SK-N-SH (cell line): Measurements from ENCODE around the gene PARD3. TPM values are rescaled to one million over a fixed set of nuclear protein-coding genes. Genes with fewer than 3 reads are reported as not detected.

ENCODE experiments used
- CTCF ChIA-PET: fragments of 300-600, 350-600 bp; formaldehyde crosslinking; extraction: SDS; loops from one replicate; lab custom pipeline; 2021; lab: Yijun Ruan, JAX
- POLR2A ChIA-PET: fragments of 350-600 bp; sonication (Branson Sonifier 250); formaldehyde crosslinking; extraction: SDS; loops from one replicate; lab custom pipeline; 2020; ENCODE audit warnings: antibody characterized with exemption, inconsistent platforms; lab: Yijun Ruan, JAX
- DNase-seq: peaks from one replicate; pipeline ENCODE4 v3.0.0; 2012
- H2AFZ ChIP-seq: fragments of 200-600 bp; sonication (generic); 2 replicates; pipeline ENCODE4 v1.8.1; 2016; ENCODE audit warnings: antibody characterized with exemption, mild to moderate bottlenecking, low read depth
- H3F3A ChIP-seq: fragments of 200-600 bp; sonication (generic); replicated peaks from 2 replicates; pipeline ENCODE3; 2016; ENCODE audit warnings: antibody characterized with exemption, mild to moderate bottlenecking; ENCODE audit not compliant: insufficient read depth
- H3K27ac ChIP-seq, 2 experiments: fragments of 200-500 bp in 1 of 2; fragments of 200-600 bp in 1 of 2; sonication (Bioruptor generic) in 1 of 2; sonication (generic), shearing (Covaris generic) in 1 of 2; 2 replicates each; pipeline versions ENCODE4 v1.5.1 to v1.6.1; 2014 to 2016; ENCODE audit warnings: low read depth in 2 of 2, inconsistent platforms in 1 of 2, low read length in 1 of 2, mild to moderate bottlenecking in 1 of 2, mixed read lengths in 1 of 2
- H3K27me3 ChIP-seq: fragments of 200-600 bp; sonication (generic), shearing (Covaris generic); 2 replicates; pipeline ENCODE4 v1.6.1; 2016; ENCODE audit warnings: mixed run types; ENCODE audit not compliant: insufficient read depth
- H3K36me3 ChIP-seq, 2 experiments: fragments of 200-500 bp in 1 of 2; fragments of 200-600 bp in 1 of 2; sonication (Bioruptor generic) in 1 of 2; sonication (generic) in 1 of 2; replicated peaks in 1 of 2; 2 replicates each; pipeline versions ENCODE3 to v1.5.1; 2014 to 2016; ENCODE audit warnings: low read length in 1 of 2, mild to moderate bottlenecking in 1 of 2; ENCODE audit not compliant: insufficient read depth in 2 of 2, control insufficient read depth in 1 of 2
- H3K4me1 ChIP-seq, 2 experiments: fragments of 200-500 bp in 1 of 2; fragments of 200-600 bp in 1 of 2; sonication (Bioruptor generic) in 1 of 2; sonication (generic), shearing (Covaris generic) in 1 of 2; 2 replicates each; pipeline versions ENCODE4 v1.5.1 to v1.6.1; 2014 to 2016; ENCODE audit warnings: low read depth in 1 of 2, low read length in 1 of 2, mixed run types in 1 of 2; ENCODE audit not compliant: insufficient read depth in 2 of 2, control insufficient read depth in 1 of 2
- H3K4me2 ChIP-seq: fragments of 200-600 bp; sonication (generic), shearing (Covaris generic); 2 replicates; pipeline ENCODE4 v1.6.1; 2017; ENCODE audit warnings: mixed run types
- H3K4me3 ChIP-seq, 2 experiments: fragments of 200-500 bp in 1 of 2; fragments of 200-600 bp in 1 of 2; sonication (Bioruptor generic) in 1 of 2; sonication (generic), shearing (Covaris generic) in 1 of 2; 2 replicates each; pipeline versions ENCODE4 v1.5.1 to v1.8.1; 2014 to 2016; ENCODE audit warnings: low read depth in 2 of 2, inconsistent platforms in 1 of 2, low read length in 1 of 2, mild to moderate bottlenecking in 1 of 2, mixed read lengths in 1 of 2, moderate library complexity in 1 of 2
- H3K79me2 ChIP-seq: fragments of 200-600 bp; sonication (generic); 2 replicates; pipeline ENCODE4 v1.8.1; 2017; ENCODE audit warnings: mild to moderate bottlenecking; ENCODE audit not compliant: insufficient read depth
- H3K9ac ChIP-seq: fragments of 200-600 bp; sonication (generic); 2 replicates; pipeline ENCODE4 v1.6.1; 2017; ENCODE audit warnings: mixed run types
- H3K9me2 ChIP-seq: fragments of 200-600 bp; sonication (generic); 2 replicates; pipeline ENCODE4 v1.6.1; 2017; ENCODE audit warnings: mixed run types
- H3K9me3 ChIP-seq: fragments of 200-600 bp; sonication (generic); 2 replicates; pipeline ENCODE4 v1.6.1; 2017; ENCODE audit warnings: mixed run types, mild to moderate bottlenecking, moderate library complexity
- H4K20me1 ChIP-seq: fragments of 200-600 bp; sonication (generic); 2 replicates; pipeline ENCODE4 v1.6.1; 2017; ENCODE audit warnings: mild to moderate bottlenecking, mixed run types; ENCODE audit not compliant: insufficient read depth
- ELF1 ChIP-seq: IDR thresholded peaks from 2 replicates; pipeline ENCODE4 v1.4.0; 2012
- EZH2phosphoT487 ChIP-seq: fragments of 200-600 bp; sonication (generic); IDR thresholded peaks from 2 replicates; pipeline ENCODE4 v1.6.1; 2017; ENCODE audit warnings: low read depth, mixed run types, mild to moderate bottlenecking, antibody characterized with exemption, moderate library complexity, borderline replicate concordance
- FOXJ3 ChIP-seq: sonication (generic); formaldehyde crosslinking; IDR thresholded peaks from 2 replicates; pipeline ENCODE4 v1.5.1; 2020; ENCODE audit warnings: mild to moderate bottlenecking, missing genetic modification reagents
- FOXM1 ChIP-seq: IDR thresholded peaks from 2 replicates; pipeline ENCODE4 v1.4.0; 2012; ENCODE audit warnings: low read depth, mild to moderate bottlenecking
- GABPA ChIP-seq: IDR thresholded peaks from 2 replicates; pipeline ENCODE4 v1.4.0; 2012; ENCODE audit warnings: low read depth, mild to moderate bottlenecking
- GATA2 ChIP-seq: sonication (generic); formaldehyde crosslinking; IDR thresholded peaks from 2 replicates; pipeline ENCODE4 v1.5.0; 2020; ENCODE audit warnings: mild to moderate bottlenecking, missing genetic modification reagents
- JUND ChIP-seq: IDR thresholded peaks from 2 replicates; pipeline ENCODE4 v1.4.0; 2012
- MEF2A ChIP-seq: IDR thresholded peaks from 2 replicates; pipeline ENCODE4 v1.4.0; 2012; ENCODE audit warnings: low read depth, borderline replicate concordance
- MXI1 ChIP-seq: IDR thresholded peaks from 2 replicates; pipeline ENCODE4 v1.6.1; 2012; ENCODE audit warnings: mild to moderate bottlenecking, low read depth, low read length, improper control_type of control experiment
- POLR2AphosphoS5 ChIP-seq: IDR thresholded peaks from 2 replicates; pipeline ENCODE4 v1.6.1; 2012; ENCODE audit warnings: low read depth, low read length
- RCOR1 ChIP-seq: fragments of 150-350 bp; IDR thresholded peaks from 2 replicates; pipeline ENCODE4 v1.6.1; 2017; ENCODE audit warnings: antibody characterized with exemption, low read length
- REST ChIP-seq: IDR thresholded peaks from 2 replicates; pipeline ENCODE4 v1.6.1; 2012; ENCODE audit warnings: mild to moderate bottlenecking, low read depth, low read length, moderate library complexity
- RFX5 ChIP-seq: IDR thresholded peaks from 2 replicates; pipeline ENCODE4 v1.6.1; 2012; ENCODE audit warnings: mild to moderate bottlenecking, improper control_type of control experiment, low read length
- SMC3 ChIP-seq: IDR thresholded peaks from 2 replicates; pipeline ENCODE4 v1.6.1; 2012; ENCODE audit warnings: low read depth, low read length, improper control_type of control experiment
- TEAD4 ChIP-seq: IDR thresholded peaks from 2 replicates; pipeline ENCODE4 v1.4.0; 2012; ENCODE audit warnings: mild to moderate bottlenecking, borderline replicate concordance; ENCODE audit not compliant: insufficient read depth
- USF1 ChIP-seq: IDR thresholded peaks from 2 replicates; pipeline ENCODE4 v1.4.0; 2012; ENCODE audit warnings: low read depth, borderline replicate concordance
- ZBTB33 ChIP-seq: IDR thresholded peaks from 2 replicates; pipeline ENCODE4 v1.4.0; 2012; ENCODE audit warnings: low read depth, borderline replicate concordance
- WGBS: methylation state at CpG from one replicate; pipeline ENCODE4 v1.1.6; 2017; ENCODE audit warnings: low lambda C conversion rate; 5-methylcytosine and 5-hydroxymethylcytosine counted together
- polyA plus RNA-seq, 3 experiments: library from polyadenylated mRNA; depleted of rRNA; stranded (reverse); fragments of >200 nt; gene quantifications; 2 replicates each; pipeline ENCODE4 v1.2.3, GENCODE V29; 2012

The PARD3 gene
- polyA plus RNA-seq, 1 of the 3 experiments (the other 2 are of a cell fraction): 29.4 TPM

GRCh38 chr10:34826857-34827766 is 12.0 kb upstream of the PARD3 start:
- Histone ChIP-seq H3K36me3 (no peaks in the 10 kb centered on the region), H2AFZ (no peak overlapping the region), H3K79me2 (no peaks in the 10 kb centered on the region), H3K9me3 (no peaks in the 10 kb centered on the region), H3K4me1 (no peaks in the 10 kb centered on the region), H3F3A (no peaks in the 10 kb centered on the region), H3K27me3 (no peaks in the 10 kb centered on the region), H3K27ac (no peak overlapping the region), H4K20me1 (no peaks in the 10 kb centered on the region), H3K4me2 (no peak overlapping the region), H3K4me3 (no peak overlapping the region), H3K9ac (no peak overlapping the region), H3K9me2 (no peaks in the 10 kb centered on the region)
- TF ChIP-seq TEAD4 (no peak), MEF2A (no peak), FOXM1 (no peak), SMC3 (no peak), ELF1 (no peak), GABPA (no peak), USF1 (no peak), RFX5 (no peak), FOXJ3 (CRISPR knock-in tag) (no peak), ZBTB33 (no peak), MXI1 (no peak), JUND (no peak), EZH2phosphoT487 (no peak), GATA2 (CRISPR knock-in tag) (no peak), POLR2AphosphoS5 (no peak), REST (no peak), RCOR1 (no peak)
- 89% methylated on average over 11 of the region's 11 CpGs for WGBS
- no peak for DNase-seq
- ChIA-PET CTCF (no interaction called here), POLR2A (no interaction called here)
